AG04449 (cell line): Measurements from ENCODE around the gene MRTFA.
"Not testable (repeated sequence)": the region's sequence is repeated elsewhere in the genome, so short reads cannot be mapped to it uniquely, and the experiment has no call there.

Experiments
- CTCF ChIA-PET: fragments of 350-600 bp; formaldehyde crosslinking; extraction: SDS; loops from one replicate; lab custom pipeline; 2021; ENCODE audit warnings: antibody characterized with exemption; lab: Yijun Ruan, JAX
- POLR2A ChIA-PET: fragments of 400-600, 350-600 bp; formaldehyde crosslinking; extraction: SDS; loops from one replicate; lab custom pipeline; 2020; ENCODE audit warnings: antibody characterized with exemption, inconsistent platforms; lab: Yijun Ruan, JAX
- DNase-seq: peaks from one replicate; pipeline ENCODE4 v3.0.0-alpha.2; 2010; ENCODE audit warnings: low read depth, low spot score
- H3K4me3 ChIP-seq: 2 replicates; pipeline ENCODE4 v1.5.1; 2011; ENCODE audit warnings: low read depth, mild to moderate bottlenecking, control low read depth, low read length
- TF ChIP-seq, protein P1 (sequence below): IDR thresholded peaks from one replicate; pipeline ENCODE4 v1.5.1; 2011; ENCODE audit warnings: mild to moderate bottlenecking, moderate library complexity, low read length, control low read depth, inconsistent platforms; ENCODE audit not compliant: insufficient read depth; ENCODE audit errors: missing control alignments

Gene MRTFA

DNA sequence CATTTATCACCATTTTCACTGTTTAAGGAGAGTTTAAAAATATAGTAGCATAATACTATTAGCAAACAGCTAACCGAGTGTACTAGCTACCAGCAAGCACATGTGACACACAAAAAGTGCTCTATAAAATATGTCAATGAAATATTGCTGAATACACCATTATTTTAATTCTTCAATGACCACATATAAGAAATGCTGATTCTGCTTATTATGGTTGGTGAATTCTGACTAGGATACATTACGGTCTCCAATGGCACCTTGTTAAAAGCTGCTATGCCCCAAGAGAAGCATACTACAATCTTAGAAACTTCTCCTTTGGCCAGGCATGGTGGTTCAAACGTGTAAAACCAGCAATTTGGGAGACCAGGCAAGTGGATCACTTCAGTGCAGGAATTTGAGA, 129.8 kb downstream of the MRTFA start:
- TF ChIP-seq, protein P1, sequence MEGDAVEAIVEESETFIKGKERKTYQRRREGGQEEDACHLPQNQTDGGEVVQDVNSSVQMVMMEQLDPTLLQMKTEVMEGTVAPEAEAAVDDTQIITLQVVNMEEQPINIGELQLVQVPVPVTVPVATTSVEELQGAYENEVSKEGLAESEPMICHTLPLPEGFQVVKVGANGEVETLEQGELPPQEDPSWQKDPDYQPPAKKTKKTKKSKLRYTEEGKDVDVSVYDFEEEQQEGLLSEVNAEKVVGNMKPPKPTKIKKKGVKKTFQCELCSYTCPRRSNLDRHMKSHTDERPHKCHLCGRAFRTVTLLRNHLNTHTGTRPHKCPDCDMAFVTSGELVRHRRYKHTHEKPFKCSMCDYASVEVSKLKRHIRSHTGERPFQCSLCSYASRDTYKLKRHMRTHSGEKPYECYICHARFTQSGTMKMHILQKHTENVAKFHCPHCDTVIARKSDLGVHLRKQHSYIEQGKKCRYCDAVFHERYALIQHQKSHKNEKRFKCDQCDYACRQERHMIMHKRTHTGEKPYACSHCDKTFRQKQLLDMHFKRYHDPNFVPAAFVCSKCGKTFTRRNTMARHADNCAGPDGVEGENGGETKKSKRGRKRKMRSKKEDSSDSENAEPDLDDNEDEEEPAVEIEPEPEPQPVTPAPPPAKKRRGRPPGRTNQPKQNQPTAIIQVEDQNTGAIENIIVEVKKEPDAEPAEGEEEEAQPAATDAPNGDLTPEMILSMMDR = no peak
- H3K4me3 ChIP-seq = no peak overlapping the region
- POLR2A ChIA-PET = interaction anchor here (0.7 to 1.0 kb wide), 2 partner anchors 70 to 125 kb away, joined by 3 to 4 read pairs; no protein-coding TSS in a partner anchor
- no peak for DNase-seq
- CTCF ChIA-PET = interaction anchor here (1.2 to 2.9 kb wide), 2 partner anchors 19 to 70 kb away, joined by 3 to 12 read pairs; no protein-coding TSS in a partner anchor

- ChIA-PET CTCF (interaction anchor here (0.7 to 2.9 kb wide), 6 partner anchors 17 to 142 kb away, joined by 3 to 12 read pairs (median 4); no protein-coding TSS in a partner anchor), POLR2A (interaction anchor here (0.9 kb wide), 1 partner anchor 8 kb away, joined by 3 read pairs; no protein-coding TSS in a partner anchor)
- H3K4me3 ChIP-seq = no peak overlapping the region
- TF ChIP-seq, protein P1 = no peak
- no peak for DNase-seq
Measured at GRCh38 chr22:40504285-40505249, 132.0 kb downstream of the MRTFA start.

GRCh38 chr22:40502919-40503318, 133.6 kb downstream of the MRTFA start:
- CTCF ChIA-PET = interaction anchor here (1.3 kb wide), 1 partner anchor 27 kb away, joined by 3 read pairs; no protein-coding TSS in a partner anchor
- no peak overlapping the region for H3K4me3 ChIP-seq
- TF ChIP-seq, protein P1 = no peak
- POLR2A ChIA-PET = no interaction called here
- DNase-seq = no peak

GRCh38 chr22:40500465-40500786, 136.1 kb downstream of the MRTFA start:
- H3K4me3 ChIP-seq, POLR2A ChIA-PET, CTCF ChIA-PET, DNase-seq: not testable (repeated sequence)

DNA sequence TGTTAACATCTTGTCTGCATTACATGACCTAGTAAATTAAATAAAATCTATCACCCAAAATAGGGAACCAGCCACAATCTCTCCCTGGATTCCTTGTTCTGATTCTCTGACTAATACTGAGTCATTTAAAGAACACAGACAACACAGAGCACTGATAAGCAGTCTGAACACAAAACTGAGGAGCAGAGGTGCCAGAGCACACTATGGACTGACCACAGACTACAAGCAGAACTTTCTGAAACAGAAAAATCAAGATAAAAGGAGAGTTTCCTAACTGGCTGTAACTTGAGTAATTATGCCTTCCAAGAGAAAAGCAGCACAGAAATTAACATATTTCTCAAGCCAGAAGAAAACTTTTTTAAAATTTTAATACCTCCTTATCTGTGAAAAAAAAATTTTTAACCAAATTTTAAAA, 137.3 kb downstream of the MRTFA start:
- TF ChIP-seq, protein P1 = no peak
- ChIA-PET CTCF (interaction anchor here (1.7 kb wide), 1 partner anchor 11 kb away, joined by 19 read pairs; no protein-coding TSS in a partner anchor), POLR2A (interaction anchor here (0.9 to 1.0 kb wide), 2 partner anchors 13 to 152 kb away, joined by 4 to 5 read pairs; no protein-coding TSS in a partner anchor)
- no peak overlapping the region for H3K4me3 ChIP-seq
- peak; percentile 95 for DNase-seq

DNA sequence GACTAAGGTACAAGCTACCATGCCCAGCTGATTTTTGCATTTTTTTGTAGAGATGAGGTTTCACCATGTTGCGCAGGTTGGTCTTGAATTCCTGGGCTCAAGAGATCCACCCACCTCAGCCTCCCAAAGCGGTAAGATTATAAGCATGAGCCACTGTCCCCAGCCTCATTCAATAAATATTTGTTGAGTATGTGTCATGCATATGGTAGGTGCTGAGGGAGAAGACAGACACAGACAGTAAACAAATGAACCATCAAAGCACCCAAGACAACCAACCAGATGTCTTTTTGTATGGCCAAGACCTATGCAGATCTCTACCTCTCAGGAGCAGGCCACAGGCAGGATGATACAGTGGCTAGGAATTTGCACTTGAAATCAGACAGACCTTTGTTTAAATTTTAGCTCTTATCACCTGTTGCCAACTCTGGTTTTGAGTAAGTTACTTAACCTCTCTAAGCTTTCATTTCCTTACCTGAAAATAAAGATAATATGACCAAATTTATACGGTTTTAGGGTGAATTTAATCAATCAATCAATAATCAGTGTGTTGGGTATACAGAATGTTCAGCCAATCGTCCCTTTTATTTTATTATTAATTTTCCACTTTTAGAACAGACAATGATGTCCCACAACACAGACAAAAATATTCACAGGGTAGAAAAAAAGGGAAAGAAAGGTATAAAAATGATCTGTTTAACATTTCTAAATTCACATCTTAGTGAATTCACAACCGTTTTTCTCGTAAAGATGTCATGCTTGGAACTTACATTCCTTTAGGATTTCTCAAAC, 137.9 kb downstream of the MRTFA start:
- TF ChIP-seq, protein P1 = no peak
- ChIA-PET CTCF (interaction anchor here (1.7 kb wide), 1 partner anchor 11 kb away, joined by 19 read pairs; no protein-coding TSS in a partner anchor), POLR2A (interaction anchor here (0.6 to 1.0 kb wide), 4 partner anchors 10 to 153 kb away, joined by 3 to 5 read pairs (median 4); no protein-coding TSS in a partner anchor)
- peak; percentile 84 for DNase-seq
- H3K4me3 ChIP-seq = peak overlapping the region; percentile 23; the same call in 1 of the 2 replicates
